NCI-H1694 (cell line): ENCODE data around the gene ZBTB18.
"Not testable (repeated sequence)": the region's sequence is repeated elsewhere in the genome, so short reads cannot be mapped to it uniquely, and the experiment has no call there.

Experiments used
- DNase-seq: peaks from one replicate; lab custom pipeline; 2025; lab: John Stamatoyannopoulos, UW

Gene ZBTB18

DNA sequence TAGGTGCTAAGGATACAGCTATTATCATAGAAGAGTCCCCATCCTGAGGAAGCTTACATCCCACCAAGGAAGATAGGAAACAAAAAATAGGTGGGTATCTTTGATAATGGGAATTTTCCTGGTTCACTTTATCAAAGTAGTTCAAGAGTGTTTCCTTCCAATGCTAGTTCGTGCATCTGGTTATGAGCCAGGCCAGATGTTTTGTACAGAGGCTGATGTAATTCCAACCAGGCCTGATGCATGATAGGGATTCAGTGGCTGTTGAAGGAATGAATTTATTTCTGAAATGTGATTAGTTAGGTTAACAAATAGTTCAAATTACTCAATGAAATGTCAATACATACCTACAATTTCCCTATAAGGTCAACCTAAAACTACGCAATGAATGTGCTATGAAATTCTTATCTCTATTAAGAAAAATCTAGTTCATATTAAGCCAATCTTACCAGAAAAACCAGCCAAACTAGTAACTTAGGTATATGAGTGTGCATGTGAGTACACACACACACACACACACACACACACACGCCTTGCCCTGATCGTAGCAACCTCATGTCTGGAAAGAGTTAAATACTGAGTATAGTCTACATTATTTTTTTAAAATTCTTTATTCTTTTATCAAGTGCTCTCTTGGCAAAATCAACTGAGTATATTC is 9.5 kb upstream of the ZBTB18 start:
- no peak for DNase-seq

DNA sequence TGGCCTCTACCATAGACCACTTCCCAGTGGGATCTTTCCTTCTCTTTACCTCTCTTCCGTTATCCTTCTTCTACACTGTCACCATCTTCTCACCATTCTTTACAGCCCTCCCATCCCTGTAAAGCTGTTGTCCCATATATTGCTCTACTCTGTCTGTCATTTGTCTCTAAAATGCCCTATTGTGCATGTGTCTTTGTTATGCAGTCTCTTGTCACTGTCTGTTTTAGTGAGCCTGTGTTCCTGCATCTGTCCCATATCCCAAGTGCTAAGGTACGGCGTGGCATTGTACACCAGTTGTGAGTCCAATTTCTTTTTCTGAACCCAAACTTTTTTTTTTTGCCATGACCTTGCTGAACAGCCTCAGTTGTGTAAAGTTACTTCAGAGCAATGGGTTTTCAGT is 8.8 kb upstream of the ZBTB18 start:
- DNase-seq, result no peak

DNA sequence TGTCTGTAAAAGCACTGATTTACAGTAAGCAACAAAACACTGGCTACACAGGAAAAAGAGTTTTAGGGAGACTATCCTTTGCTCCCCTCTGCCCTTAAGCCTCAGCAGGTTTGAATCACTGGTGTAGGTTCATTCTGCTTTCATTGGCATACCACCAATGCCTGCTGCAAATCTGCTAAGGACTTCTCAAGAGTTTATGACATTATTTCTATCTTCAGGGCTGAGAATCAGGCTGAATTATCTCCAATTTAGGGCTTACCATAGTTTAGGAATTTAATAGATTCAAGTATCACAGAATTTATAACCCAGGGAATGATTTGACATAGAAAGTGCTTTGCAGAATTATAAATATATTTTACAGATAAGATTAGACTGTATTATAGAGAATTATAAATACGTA is 6.7 kb upstream of the ZBTB18 start:
- no peak for DNase-seq

DNA sequence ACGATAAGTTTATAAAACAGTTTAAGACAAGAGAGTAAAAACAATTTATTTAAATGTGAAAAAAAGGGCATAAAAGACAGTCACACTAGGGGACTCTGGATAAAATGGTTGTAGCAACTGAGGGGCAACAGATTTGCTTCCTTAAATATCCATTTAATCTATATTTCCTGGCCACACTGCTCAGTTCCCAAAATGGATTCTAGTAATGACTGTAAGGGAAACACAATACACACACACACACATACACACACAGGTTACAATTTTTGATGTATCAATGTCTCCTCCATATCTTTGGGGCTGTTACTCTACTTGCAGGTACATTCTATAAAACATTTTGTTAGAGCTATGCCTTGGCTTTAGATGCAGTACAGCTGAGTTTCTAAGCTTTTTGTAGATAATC is 4.8 kb upstream of the ZBTB18 start:
- not testable (repeated sequence) for DNase-seq

DNA sequence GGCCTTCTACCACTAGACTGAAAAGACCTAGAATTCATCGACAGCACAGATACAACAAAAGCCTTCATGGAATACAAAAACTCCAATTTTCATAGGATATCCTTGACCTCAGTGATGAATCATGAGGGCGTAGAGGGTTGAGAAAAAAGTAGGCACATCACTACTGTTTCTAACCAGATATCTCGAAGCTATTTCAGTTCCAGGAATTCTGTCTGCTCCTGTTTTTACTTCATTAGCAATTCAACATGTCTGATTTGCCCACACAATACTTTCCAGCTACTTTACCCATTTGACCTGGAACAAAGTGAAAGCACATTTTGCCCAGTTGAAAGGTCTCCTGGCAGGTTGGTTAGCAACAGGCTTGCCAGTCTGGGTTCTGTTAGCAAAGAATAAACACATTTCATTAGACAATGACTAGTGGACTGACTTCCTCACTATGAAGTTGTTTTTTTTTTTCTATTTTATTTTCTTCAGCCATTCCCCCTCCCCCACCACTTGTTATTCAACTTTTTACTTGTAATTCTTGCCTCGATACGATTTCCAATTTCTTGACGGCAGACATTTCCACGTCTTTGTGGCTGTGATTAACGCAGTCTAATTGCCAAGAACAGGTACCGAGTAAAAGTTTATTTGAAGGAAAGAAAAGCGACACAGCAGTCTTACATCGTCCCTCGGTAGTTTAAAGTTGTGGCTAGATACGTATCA is 4.0 kb upstream of the ZBTB18 start:
- no peak for DNase-seq

DNA sequence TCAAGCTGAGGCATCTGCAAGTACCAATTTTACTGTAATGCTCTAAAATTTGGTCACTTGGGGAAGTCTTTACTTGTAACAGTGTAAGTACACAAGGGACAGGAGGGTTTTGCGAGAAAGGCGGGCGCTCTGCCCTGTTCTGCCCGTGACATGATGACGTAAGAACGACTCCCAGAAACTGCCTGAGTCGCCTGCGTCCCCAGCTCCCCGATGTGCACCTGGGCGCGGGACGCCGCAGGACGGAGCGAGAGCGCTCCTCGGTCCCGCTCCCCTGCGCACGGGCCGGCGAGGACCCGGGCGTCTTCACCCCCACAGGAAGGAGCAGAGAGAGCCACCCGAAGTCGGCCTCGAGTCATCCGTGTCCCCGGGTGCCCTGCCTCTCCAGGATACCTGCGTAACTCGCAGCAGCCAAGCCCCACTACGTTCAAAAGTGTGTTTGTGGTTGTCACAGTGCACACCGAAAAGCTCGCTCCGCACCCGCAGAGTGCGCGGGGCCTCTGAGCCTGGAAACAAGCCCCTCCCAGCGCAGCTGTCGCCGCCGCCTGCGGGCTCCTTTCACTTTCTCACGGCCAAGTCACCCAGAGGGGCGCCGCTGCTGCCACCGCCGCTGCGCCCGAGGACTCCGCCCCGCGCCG is 3.3 kb upstream of the ZBTB18 start:
- DNase-seq, result no peak

DNA sequence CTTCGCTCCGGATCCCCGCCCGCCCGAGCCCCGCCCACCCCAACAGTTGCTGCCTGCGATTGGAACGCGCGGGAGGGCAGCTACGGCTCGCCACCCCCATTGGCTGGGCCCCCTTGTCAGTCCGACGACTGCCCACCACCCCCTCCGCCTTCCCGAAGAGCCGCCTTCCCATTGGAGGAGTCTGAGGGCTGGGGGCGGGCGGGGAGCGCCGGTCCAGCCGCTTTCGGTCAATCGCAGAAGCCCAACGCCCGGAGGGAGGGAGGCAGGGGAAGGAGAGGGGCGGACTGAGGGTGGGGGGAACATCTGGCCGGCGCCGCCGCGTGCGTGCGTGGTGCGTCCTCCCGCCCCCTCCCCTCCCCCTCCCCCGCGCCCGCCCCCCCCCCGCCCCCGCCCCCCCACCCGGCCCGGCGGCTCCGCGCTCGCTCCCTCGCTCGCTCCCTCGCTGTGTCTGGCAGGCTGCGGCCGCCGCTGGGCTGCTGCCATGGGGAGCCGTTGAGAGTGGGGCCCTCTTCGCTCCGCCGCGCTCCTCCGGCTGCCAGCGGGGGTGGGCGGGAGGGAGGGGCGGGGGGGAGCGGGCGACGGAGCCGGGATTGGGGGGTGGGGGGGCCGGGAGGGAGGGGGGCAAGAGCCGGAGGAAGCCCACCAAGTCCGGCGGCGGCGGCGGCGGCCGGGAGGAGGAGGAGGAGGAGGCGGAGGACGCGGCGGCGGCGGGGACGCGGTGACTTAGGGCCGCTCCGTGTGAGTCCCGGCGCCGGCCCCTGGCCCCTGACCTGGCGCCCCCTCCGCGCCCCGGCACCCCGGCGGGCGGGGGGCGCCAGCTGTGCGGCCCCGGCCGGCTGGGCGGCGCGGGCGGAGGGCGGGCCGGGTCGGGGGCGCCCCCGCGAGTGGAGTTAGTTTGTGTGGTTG is 2.6 kb upstream of the ZBTB18 start:
- peak; percentile 97 for DNase-seq

DNA sequence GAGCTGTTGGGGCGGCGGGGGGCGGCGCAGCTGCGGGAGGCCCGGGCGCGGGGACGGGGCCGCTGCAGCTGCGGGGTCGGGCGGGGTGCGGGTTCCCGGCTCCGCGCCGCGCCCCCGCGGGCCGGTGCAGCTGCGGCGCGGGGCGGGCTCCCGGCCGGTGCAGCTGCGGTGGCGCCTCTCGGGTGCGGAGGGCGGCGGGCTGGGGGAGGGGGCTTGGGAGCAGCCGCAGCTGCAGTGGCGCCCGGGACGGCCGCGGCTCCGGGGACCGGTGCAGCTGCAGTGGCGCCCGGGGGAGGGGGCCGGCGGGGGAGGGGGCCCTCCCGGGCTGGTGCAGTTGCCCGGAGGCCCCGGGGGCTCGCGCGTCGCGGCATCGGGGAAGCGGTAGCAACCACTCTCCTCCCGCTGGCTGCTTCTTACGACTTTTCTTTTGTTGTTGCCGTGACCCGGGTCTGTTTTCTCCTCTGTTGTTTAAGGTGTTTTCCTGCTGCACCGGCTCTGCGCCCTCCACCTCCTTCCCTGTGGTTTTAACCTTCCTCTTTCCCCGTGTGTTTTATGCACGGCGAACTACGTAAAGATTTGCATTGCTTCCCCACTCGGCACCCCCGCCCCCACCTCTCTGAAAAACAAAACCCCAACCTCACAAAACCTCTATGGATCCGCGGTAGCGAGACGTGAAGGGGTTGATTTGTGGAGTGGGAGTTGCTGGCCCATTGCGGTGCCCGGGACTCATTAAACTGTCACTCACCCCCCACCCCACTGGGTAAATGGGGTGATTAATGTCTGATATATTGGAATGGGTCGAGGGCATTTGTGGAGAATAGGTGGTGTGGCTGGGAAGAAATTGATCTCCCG is 1.7 kb upstream of the ZBTB18 start:
- peak; percentile 25 for DNase-seq

DNA sequence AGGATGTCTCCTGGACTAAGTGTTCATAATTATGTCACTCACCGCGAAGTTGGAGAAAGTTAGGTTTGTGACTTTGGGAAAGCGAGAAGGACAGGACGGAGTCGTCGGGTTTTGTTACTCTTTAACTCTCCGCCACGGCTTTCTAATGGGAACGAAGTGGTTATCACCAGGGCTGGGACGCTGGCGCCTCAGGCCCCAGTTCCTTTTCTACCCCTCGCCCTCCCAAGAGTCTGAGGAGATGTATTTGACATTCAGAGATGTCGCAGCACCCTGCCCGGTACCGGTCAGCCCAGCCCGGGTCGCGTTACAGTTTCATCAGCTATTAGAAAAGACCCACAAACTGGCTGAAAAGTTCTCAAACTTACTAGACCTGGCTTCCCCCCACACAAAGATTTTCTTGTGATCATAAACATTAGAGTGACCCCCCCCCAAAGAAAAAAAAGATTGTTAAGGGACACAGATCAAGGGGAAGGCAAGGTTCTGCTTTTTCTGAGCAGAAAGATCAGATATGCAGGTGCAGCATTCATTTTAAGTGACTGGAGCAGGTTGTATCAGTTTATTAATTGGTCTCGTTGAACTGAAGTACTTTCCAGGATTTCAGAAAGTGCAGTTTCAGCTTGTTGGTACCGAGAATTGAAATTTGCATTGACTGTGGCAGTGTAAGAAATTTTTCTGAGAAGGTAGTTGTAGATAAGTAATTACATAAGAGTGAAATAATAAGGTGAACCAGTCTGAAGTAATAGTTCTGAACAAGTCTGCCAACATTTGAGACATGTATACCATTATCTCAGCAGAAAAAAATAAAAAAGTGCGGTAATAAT is 859 bp upstream of the ZBTB18 start:
- DNase-seq, result no peak

DNA sequence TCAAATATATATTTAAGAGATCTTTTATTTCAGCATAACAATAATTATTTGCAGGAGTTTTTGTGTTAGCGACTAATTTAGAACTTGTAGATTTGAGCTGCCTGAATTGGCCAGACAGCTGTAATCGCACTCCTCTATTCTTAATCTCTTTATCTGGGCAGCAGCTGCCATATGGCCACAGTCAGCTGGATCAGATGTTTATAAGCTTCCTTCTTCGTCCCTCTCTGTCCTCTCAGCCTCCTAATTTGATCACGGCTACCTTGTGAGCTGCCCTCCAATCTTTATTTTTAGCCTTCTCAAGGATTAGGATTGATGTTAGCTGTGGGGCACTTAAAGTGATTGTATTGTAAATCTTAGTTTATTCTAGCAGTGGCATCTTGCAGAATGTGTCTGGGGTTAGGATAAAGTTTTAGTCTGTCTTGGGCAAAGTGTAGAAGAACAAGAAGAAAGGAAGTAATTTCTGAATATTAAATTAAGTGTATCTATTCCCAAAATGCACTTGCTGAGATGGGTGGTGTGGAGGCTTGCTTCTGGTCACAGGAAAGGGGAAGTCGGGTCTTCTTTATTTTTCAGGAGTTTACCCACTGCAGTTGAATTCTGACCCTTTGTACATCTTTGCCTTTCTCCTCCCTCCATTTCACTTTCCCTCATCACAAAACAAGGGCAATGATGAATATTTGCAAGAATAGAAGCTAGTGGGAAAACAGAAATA is 1.1 kb downstream of the ZBTB18 start:
- DNase-seq, result no peak

DNA sequence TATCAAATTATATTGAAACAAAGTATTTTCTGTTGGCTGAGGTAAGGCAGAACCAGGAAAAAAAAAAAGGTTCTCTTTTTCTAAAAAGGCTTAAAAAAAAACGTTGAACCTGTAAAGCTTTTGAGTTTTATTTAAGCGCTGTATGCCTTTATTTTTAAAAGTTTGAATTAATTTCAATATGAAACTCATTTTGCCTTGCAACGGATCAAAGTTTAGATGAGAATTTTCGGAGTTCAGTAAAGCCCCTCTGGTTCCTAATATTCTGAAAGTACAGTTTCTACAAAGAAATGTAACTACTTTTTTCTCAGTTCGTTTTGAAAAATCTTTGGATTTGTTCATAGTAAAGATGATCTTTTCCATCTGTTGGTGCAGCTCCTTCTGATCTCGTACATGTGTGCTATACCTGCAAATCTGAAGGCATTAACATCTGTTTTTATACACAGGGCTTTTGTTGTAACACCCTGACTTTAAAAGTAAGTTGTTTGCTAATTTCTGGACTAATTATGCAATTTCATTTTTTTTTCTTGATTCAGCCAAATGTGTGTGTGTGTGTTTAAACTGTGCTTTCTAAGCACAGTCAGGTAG is 1.7 kb downstream of the ZBTB18 start:
- no peak for DNase-seq

DNA sequence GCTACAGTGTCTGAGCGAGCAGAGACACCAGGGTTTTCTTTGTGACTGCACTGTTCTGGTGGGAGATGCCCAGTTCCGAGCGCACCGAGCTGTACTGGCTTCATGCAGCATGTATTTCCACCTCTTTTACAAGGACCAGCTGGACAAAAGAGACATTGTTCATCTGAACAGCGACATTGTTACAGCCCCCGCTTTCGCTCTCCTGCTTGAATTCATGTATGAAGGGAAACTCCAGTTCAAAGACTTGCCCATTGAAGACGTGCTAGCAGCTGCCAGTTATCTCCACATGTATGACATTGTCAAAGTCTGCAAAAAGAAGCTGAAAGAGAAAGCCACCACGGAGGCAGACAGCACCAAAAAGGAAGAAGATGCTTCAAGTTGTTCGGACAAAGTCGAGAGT is 2.7 kb downstream of the ZBTB18 start:
- DNase-seq, result no peak

DNA sequence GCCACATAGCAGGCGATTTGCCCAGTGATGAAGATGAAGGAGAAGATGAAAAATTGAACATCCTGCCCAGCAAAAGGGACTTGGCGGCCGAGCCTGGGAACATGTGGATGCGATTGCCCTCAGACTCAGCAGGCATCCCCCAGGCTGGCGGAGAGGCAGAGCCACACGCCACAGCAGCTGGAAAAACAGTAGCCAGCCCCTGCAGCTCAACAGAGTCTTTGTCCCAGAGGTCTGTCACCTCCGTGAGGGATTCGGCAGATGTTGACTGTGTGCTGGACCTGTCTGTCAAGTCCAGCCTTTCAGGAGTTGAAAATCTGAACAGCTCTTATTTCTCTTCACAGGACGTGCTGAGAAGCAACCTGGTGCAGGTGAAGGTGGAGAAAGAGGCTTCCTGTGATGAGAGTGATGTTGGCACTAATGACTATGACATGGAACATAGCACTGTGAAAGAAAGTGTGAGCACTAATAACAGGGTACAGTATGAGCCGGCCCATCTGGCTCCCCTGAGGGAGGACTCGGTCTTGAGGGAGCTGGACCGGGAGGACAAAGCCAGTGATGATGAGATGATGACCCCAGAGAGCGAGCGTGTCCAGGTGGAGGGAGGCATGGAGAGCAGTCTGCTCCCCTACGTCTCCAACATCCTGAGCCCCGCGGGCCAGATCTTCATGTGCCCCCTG is 3.3 kb downstream of the ZBTB18 start:
- no peak for DNase-seq

DNA sequence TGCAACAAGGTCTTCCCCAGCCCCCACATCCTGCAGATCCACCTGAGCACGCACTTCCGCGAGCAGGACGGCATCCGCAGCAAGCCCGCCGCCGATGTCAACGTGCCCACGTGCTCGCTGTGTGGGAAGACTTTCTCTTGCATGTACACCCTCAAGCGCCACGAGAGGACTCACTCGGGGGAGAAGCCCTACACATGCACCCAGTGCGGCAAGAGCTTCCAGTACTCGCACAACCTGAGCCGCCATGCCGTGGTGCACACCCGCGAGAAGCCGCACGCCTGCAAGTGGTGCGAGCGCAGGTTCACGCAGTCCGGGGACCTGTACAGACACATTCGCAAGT is 3.8 kb downstream of the ZBTB18 start:
- no peak for DNase-seq

DNA sequence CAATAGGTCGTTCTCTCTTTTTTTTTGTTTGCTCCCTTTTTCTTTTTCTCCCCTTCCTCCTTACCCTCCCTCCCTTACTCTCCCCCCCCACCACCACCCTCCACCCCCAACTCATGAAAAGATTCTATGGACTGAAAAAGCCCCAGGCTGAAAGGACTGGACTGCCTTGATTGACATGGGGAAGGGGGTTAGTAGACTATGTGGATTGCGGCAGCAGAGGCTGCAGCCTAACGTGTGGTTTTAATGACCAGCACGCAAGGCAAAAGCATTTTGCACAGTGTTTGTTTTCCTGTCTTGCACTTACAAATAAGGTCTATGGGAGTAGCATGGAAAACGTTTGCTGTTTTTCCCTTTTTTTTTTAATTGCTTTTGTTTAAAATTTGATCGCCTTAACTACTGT is 5.5 kb downstream of the ZBTB18 start:
- DNase-seq, result no peak

DNA sequence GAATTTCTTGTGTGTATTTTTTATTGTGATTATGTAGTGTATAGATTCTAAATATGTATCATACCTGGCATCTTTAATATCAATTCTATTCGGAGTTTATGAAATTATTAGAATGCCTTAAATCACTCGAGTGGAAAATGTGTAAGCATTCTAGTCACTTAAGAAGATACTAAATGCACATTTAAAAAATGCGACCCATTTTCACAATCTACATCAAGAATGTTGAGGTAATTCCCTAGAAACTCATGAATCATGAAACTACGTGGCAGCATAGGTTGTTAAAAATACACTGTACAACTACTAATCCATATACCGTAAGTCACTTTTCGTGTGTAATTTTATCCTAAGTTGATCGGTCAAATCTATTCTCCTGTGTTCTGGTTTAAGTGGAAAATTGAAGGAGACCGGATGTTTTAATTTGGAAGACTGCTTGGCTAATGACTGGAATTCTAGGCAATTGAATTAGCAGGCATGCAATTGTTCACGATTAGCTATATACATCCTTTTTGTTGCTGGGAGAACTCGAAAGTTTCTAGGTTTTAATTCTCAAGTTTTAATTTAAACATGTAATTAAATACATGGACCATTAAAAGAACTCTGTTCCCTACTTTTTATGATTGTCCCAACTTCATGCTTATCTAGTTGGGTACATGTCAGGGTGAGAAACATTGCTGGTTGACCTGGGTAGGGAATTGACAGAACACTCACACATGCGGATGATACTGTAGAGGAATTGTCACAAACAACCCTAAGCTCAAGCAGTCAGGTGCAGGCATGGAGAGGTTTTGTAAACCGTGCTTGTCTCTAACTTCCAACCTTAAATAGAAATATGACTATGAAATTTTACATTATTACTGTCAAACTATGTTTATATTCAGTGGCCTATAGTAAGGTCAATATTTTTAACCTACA is 6.6 kb downstream of the ZBTB18 start:
- DNase-seq, result no peak

DNA sequence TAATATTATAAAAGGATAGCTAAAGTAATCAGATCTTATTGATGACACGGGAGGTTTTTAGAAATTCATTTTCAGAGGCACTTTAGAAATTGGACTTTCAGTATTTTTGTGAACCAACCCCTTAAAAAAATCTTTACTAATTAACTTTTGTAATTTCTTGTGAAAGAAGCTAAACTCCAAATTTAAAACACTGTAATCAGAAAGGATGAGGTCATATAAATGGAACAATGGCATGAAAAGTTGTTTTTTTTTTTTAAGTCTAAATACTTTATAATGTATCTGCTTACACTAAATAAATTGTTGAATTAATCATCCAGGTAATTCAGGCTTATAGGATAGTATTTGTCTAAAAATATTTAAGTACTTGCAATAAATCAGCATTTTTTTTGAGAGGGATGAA is 9.0 kb downstream of the ZBTB18 start:
- DNase-seq, result no peak

DNA sequence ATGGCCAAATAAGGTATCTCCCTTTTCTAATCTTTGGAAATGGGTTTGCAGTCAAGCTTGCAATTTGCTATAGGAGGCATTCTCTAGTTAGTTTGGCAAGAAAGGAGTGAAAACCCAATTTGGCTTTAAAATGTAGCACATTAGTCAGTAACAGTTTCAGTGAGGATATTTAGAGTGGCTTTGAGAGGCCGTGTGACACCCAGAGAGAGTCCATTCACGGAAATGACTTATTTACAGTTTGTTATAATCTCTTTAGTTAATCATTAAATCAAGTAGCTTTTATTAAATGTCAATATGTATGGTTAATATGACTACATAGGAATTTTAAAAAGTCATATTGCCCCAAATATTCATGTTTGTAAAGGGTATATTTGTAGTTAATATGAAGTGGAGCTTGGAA is 9.6 kb downstream of the ZBTB18 start:
- DNase-seq, result no peak
